ENCODE measurements around the gene SLC1A1. TPM values are rescaled to one million over a fixed set of nuclear protein-coding genes. Genes with fewer than 3 reads are reported as not detected.

Gene SLC1A1
- total and polyA plus RNA-seq, 2 experiments from 2014 or later = 3.7 to 8.2 TPM

- no peak overlapping the region for H3K27ac ChIP-seq (ENCODE audit: low read depth)
- H4K20me1 ChIP-seq (replicated peaks; ENCODE audit: insufficient read depth) = no peaks in the 10 kb centered on the region
- H3K27me3 ChIP-seq (ENCODE audit: insufficient read depth) = no peaks in the 10 kb centered on the region
- no peak overlapping the region for H2AFZ ChIP-seq
- Mint-ChIP-seq H3K27me3 (ENCODE audit: insufficient read depth, low read depth, poor library complexity) (peaks cover 2% of the 10 kb centered on the region), H3K27ac (no peak overlapping the region), H3K4me3 (no peak overlapping the region), H3K4me1 (peaks cover 33% of the 10 kb centered on the region), H3K36me3 (ENCODE audit: low read depth) (peaks cover 6% of the 10 kb centered on the region; the same call in 2 of the 3 replicates), H3K9me3 (peaks cover 3% of the 10 kb centered on the region; the same call in 2 of the 3 replicates)
- ATAC-seq = no peak
- peaks cover 7% of the 10 kb centered on the region for H3F3A ChIP-seq (replicated peaks; ENCODE audit: low read depth)
- no peak overlapping the region for H3K4me3 ChIP-seq
- H3K4me1 ChIP-seq (ENCODE audit: insufficient read depth) = peaks cover 22% of the 10 kb centered on the region
- H3K79me2 ChIP-seq (replicated peaks; ENCODE audit: insufficient read depth) = no peaks in the 10 kb centered on the region
- peaks cover 11% of the 10 kb centered on the region for H3K9me2 ChIP-seq (ENCODE audit: insufficient read depth)
- no peaks in the 10 kb centered on the region for H3K36me3 ChIP-seq (ENCODE audit: insufficient read depth)
- no peak for DNase-seq (ENCODE audit: low spot score)
- H3K4me2 ChIP-seq = no peak overlapping the region
- no peak for TF ChIP-seq ETS1 (IDR thresholded peaks at IDR 0.05)
- no peak for TF ChIP-seq EZH2phosphoT487 (IDR thresholded peaks at IDR 0.05; ENCODE audit: unreplicated experiment)
- no peak for TF ChIP-seq CREB1 (CRISPR knock-in tag; IDR thresholded peaks at IDR 0.05; ENCODE audit: low read depth)
These were observed 27.0 kb downstream of the SLC1A1 start for GRCh38 chr9:4517274-4517673.

DNA sequence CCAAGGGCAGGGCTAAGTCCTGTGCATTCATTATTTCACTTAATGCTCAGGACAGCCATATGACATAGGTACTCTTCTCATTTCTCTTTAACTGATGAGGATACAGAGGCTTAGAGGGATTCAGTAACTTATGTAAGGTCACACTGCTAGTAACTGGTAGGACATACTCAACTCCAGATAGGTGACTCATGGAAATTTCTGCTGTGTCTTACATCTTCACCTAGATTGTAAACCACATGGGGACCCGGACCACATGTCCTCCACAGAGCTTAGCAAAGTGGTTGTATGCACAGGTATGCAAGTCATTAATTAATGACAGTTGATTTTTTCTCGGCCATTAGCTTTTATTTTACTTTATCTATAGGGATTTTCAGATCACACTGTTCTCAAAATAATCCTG is 29.3 kb downstream of the SLC1A1 start:
- Histone ChIP-seq H3K27ac (ENCODE audit: low read depth) (no peak overlapping the region), H4K20me1 (replicated peaks; ENCODE audit: insufficient read depth) (no peaks in the 10 kb centered on the region), H3K27me3 (ENCODE audit: insufficient read depth) (no peaks in the 10 kb centered on the region), H3K79me2 (replicated peaks; ENCODE audit: insufficient read depth) (no peaks in the 10 kb centered on the region), H3K4me2 (no peak overlapping the region), H2AFZ (no peak overlapping the region), H3K4me1 (ENCODE audit: insufficient read depth) (peaks cover 9% of the 10 kb centered on the region), H3K4me3 (no peak overlapping the region), H3K9me2 (ENCODE audit: insufficient read depth) (peaks cover 11% of the 10 kb centered on the region), H3F3A (replicated peaks; ENCODE audit: low read depth) (peaks cover 7% of the 10 kb centered on the region), H3K36me3 (ENCODE audit: insufficient read depth) (no peaks in the 10 kb centered on the region)
- Mint-ChIP-seq H3K4me1 (peaks cover 19% of the 10 kb centered on the region), H3K36me3 (ENCODE audit: low read depth) (peaks cover 6% of the 10 kb centered on the region), H3K9me3 (peaks cover 5% of the 10 kb centered on the region; the same call in 2 of the 3 replicates), H3K4me3 (no peak overlapping the region), H3K27me3 (ENCODE audit: insufficient read depth, low read depth, poor library complexity) (peaks cover 2% of the 10 kb centered on the region), H3K27ac (no peak overlapping the region)
- ATAC-seq (no peak), DNase-seq (ENCODE audit: low spot score) (no peak)
- TF ChIP-seq JUNB (IDR thresholded peaks at IDR 0.05; ENCODE audit: unreplicated experiment) = no peak

- no peak for ATAC-seq
- TF ChIP-seq EZH2 (IDR thresholded peaks at IDR 0.05; ENCODE audit: low read depth, unreplicated experiment) (no peak), ZNF114 (CRISPR knock-in tag; IDR thresholded peaks at IDR 0.05) (no peak), EZH2phosphoT487 (IDR thresholded peaks at IDR 0.05; ENCODE audit: unreplicated experiment) (no peak), ETS1 (IDR thresholded peaks at IDR 0.05) (no peak), POLR2AphosphoS5 (IDR thresholded peaks at IDR 0.05; ENCODE audit: low read depth) (no peak), CTCF (conservative IDR thresholded peaks at IDR 0.05; ENCODE audit: low read depth in 2 of 2) (no peak), STAT1 (IDR thresholded peaks at IDR 0.05; ENCODE audit: unreplicated experiment) (no peak), NANOG (IDR thresholded peaks at IDR 0.05; ENCODE audit: borderline replicate concordance) (no peak)
These were observed 29.8 kb downstream of the SLC1A1 start for GRCh38 chr9:4520055-4520454.

More at GRCh38 chr9:4520055-4520454, 29.8 kb downstream of the SLC1A1 start:
- Mint-ChIP-seq H3K36me3 (ENCODE audit: low read depth) (peaks cover 6% of the 10 kb centered on the region), H3K27ac (no peak overlapping the region), H3K4me1 (peaks cover 15% of the 10 kb centered on the region), H3K4me3 (no peak overlapping the region), H3K27me3 (ENCODE audit: insufficient read depth, low read depth, poor library complexity) (no peaks in the 10 kb centered on the region), H3K9me3 (peaks cover 5% of the 10 kb centered on the region; the same call in 2 of the 3 replicates)
- H3K9me2 ChIP-seq (ENCODE audit: insufficient read depth) = peaks cover 11% of the 10 kb centered on the region
- H3K4me3 ChIP-seq = no peak overlapping the region
- no peaks in the 10 kb centered on the region for H3K36me3 ChIP-seq (ENCODE audit: insufficient read depth)
- no peaks in the 10 kb centered on the region for H4K20me1 ChIP-seq (replicated peaks; ENCODE audit: insufficient read depth)
- no peak overlapping the region for H3K4me2 ChIP-seq
- peaks cover 7% of the 10 kb centered on the region for H3F3A ChIP-seq (replicated peaks; ENCODE audit: low read depth)
- H3K27ac ChIP-seq (ENCODE audit: low read depth) = no peak overlapping the region
- H3K79me2 ChIP-seq (replicated peaks; ENCODE audit: insufficient read depth) = no peaks in the 10 kb centered on the region
- no peak overlapping the region for H2AFZ ChIP-seq
- peaks cover 7% of the 10 kb centered on the region for H3K4me1 ChIP-seq (ENCODE audit: insufficient read depth)
- no peaks in the 10 kb centered on the region for H3K27me3 ChIP-seq (ENCODE audit: insufficient read depth)
- DNase-seq (ENCODE audit: low spot score) = no peak
